Right cardiac atrium (tissue), 5 donors: ENCODE results near the gene PDE4B. TPM values are rescaled to one million over a fixed set of nuclear protein-coding genes. Genes with fewer than 3 reads are reported as not detected.

Experiments
- ATAC-seq, 2 donors: fragments of 200-7000 bp; cut with Tn5 transposase; one replicate each; pipeline versions ENCODE4 v1.8.0 to v1.9.1; 2020; ENCODE audit warnings: moderate library complexity in 2 of 2, mild to moderate bottlenecking in 1 of 2
- DNase-seq, 3 donors: peaks; one replicate each; pipeline ENCODE4 v3.0.0-alpha.2; 2020
- H3K27ac ChIP-seq: one replicate; pipeline ENCODE4 v1.5.1; 2013; ENCODE audit warnings: mild to moderate bottlenecking, low read length, control low read depth, moderate library complexity
- H3K27me3 ChIP-seq: one replicate; pipeline ENCODE4 v1.6.1; 2013; ENCODE audit not compliant: control insufficient read depth, insufficient read depth
- H3K4me1 ChIP-seq: one replicate; pipeline ENCODE4 v1.6.1; 2013; ENCODE audit warnings: low read length; ENCODE audit not compliant: control insufficient read depth, insufficient read depth
- H3K4me3 ChIP-seq: one replicate; pipeline ENCODE4 v1.5.1; 2013; ENCODE audit warnings: low read length, control low read depth
- H3K9me3 ChIP-seq: one replicate; pipeline ENCODE4 v1.6.1; 2013; ENCODE audit warnings: low read length; ENCODE audit not compliant: control insufficient read depth
- WGBS: extraction: QIAGEN DNeasy Blood & Tissue Kit; methylation state at CpG from one replicate; pipeline ENCODE4 v1.1.7; 2013; 5-methylcytosine and 5-hydroxymethylcytosine counted together
- intact Hi-C, 4 donors: fragments of 100-400 bp; cut with DNase I; formaldehyde crosslinking; loops; one replicate each; pipeline versions ENCODE4 v1.11.0 to v1.14.0; 2022 to 2023
- polyA plus RNA-seq: library from polyadenylated mRNA; stranded (reverse); fragments of 200-250 nt; gene quantifications from one replicate; pipeline ENCODE4 v1.2.3, GENCODE V29; 2013
- total RNA-seq, 4 donors: library from RNA; stranded (reverse); fragmentation: NEBNext Ultra II Directional; extraction: Animal tissue kit (Norgen Biotek cat#: 25700); gene quantifications; one replicate each; pipeline ENCODE4 v1.2.1, GENCODE V29; 2021
- donor health status: healthy with polysubstance abuse.
- donor health status: DM: no; HTN: yes; CAD: no.
- donor health status: DM: no; HTN: no; CAD: no.
- donor health status: DM: no; HTN: yes; CAD: no; lungs with severe emphysema.
- donor health status: DM: yes; HTN: yes; CAD: no.

PDE4B gene
- total and polyA plus RNA-seq, 5 donors = 8.2 to 37.5 (median 26.0) TPM

GRCh38 chr1:65814752-65815151, 22.1 kb downstream of the PDE4B start:
- DNase-seq (no peak), ATAC-seq (no peak)
- H3K27me3 ChIP-seq = no peaks in the 10 kb centered on the region
- no peaks in the 10 kb centered on the region for H3K4me1 ChIP-seq
- no peak overlapping the region for H3K27ac ChIP-seq
- H3K9me3 ChIP-seq = no peaks in the 10 kb centered on the region
- 93% methylated on average over 3 of the region's 3 CpGs for WGBS
- intact Hi-C loops = no loop called here
- H3K4me3 ChIP-seq = no peak overlapping the region

GRCh38 chr1:65817891-65818290, 25.2 kb downstream of the PDE4B start:
- no peak for ATAC-seq
- Histone ChIP-seq H3K9me3 (no peaks in the 10 kb centered on the region), H3K27ac (no peak overlapping the region), H3K4me1 (no peaks in the 10 kb centered on the region), H3K4me3 (no peak overlapping the region), H3K27me3 (no peaks in the 10 kb centered on the region)
- no peak for DNase-seq
- intact Hi-C loops = no loop called here

- Histone ChIP-seq H3K4me3 (no peak overlapping the region), H3K27me3 (no peaks in the 10 kb centered on the region), H3K27ac (no peak overlapping the region), H3K4me1 (no peaks in the 10 kb centered on the region), H3K9me3 (no peaks in the 10 kb centered on the region)
- DNase-seq (no peak), ATAC-seq (no peak)
- WGBS = 69% methylated on average over 1 of the region's 1 CpG
- intact Hi-C loops = no loop called here
These were observed 26.3 kb downstream of the PDE4B start for GRCh38 chr1:65818966-65819365.

- Histone ChIP-seq H3K27ac (no peak overlapping the region), H3K4me3 (no peak overlapping the region), H3K9me3 (no peaks in the 10 kb centered on the region), H3K4me1 (no peaks in the 10 kb centered on the region), H3K27me3 (no peaks in the 10 kb centered on the region)
- no peak for DNase-seq
- WGBS = 87% methylated on average over 1 of the region's 1 CpG
- ATAC-seq = no peak
- intact Hi-C loops = no loop called here
These were observed 28.3 kb downstream of the PDE4B start for GRCh38 chr1:65820983-65821382.

- Histone ChIP-seq H3K4me3 (no peak overlapping the region), H3K9me3 (no peaks in the 10 kb centered on the region), H3K4me1 (no peaks in the 10 kb centered on the region), H3K27me3 (no peaks in the 10 kb centered on the region), H3K27ac (no peak overlapping the region)
- ATAC-seq (no peak), DNase-seq (no peak)
- intact Hi-C loops = no loop called here
These were observed 28.7 kb downstream of the PDE4B start for GRCh38 chr1:65821386-65821785.

GRCh38 chr1:65824103-65824502, 31.4 kb downstream of the PDE4B start:
- intact Hi-C loops = no loop called here
- Histone ChIP-seq H3K27ac (no peak overlapping the region), H3K9me3 (no peaks in the 10 kb centered on the region), H3K4me1 (no peaks in the 10 kb centered on the region), H3K27me3 (no peaks in the 10 kb centered on the region), H3K4me3 (no peak overlapping the region)
- DNase-seq (no peak), ATAC-seq (no peak)

GRCh38 chr1:65825741-65826140, 33.0 kb downstream of the PDE4B start:
- ATAC-seq (no peak), DNase-seq (no peak)
- intact Hi-C loops = no loop called here
- no peak overlapping the region for H3K27ac ChIP-seq
- H3K4me1 ChIP-seq = no peaks in the 10 kb centered on the region
- no peaks in the 10 kb centered on the region for H3K9me3 ChIP-seq
- WGBS = 77% methylated on average over 1 of the region's 1 CpG
- H3K27me3 ChIP-seq = no peaks in the 10 kb centered on the region
- no peak overlapping the region for H3K4me3 ChIP-seq

GRCh38 chr1:65826782-65827181, 34.1 kb downstream of the PDE4B start:
- no peak overlapping the region for H3K4me3 ChIP-seq
- no peak overlapping the region for H3K27ac ChIP-seq
- DNase-seq (no peak), ATAC-seq (no peak)
- H3K4me1 ChIP-seq = no peaks in the 10 kb centered on the region
- H3K27me3 ChIP-seq = no peaks in the 10 kb centered on the region
- no peaks in the 10 kb centered on the region for H3K9me3 ChIP-seq
- intact Hi-C loops = no loop called here
- 38% methylated on average over 3 of the region's 3 CpGs for WGBS

GRCh38 chr1:65827346-65827745, 34.7 kb downstream of the PDE4B start:
- H3K4me1 ChIP-seq = no peaks in the 10 kb centered on the region
- no peaks in the 10 kb centered on the region for H3K9me3 ChIP-seq
- H3K27ac ChIP-seq = no peak overlapping the region
- no peaks in the 10 kb centered on the region for H3K27me3 ChIP-seq
- DNase-seq (no peak), ATAC-seq (no peak)
- H3K4me3 ChIP-seq = no peak overlapping the region
- intact Hi-C loops = no loop called here
- 85% methylated on average over 1 of the region's 1 CpG for WGBS

GRCh38 chr1:65830306-65830705, 37.6 kb downstream of the PDE4B start:
- no peak overlapping the region for H3K27ac ChIP-seq
- H3K4me1 ChIP-seq = no peaks in the 10 kb centered on the region
- DNase-seq (no peak), ATAC-seq (no peak)
- H3K4me3 ChIP-seq = no peak overlapping the region
- no peaks in the 10 kb centered on the region for H3K9me3 ChIP-seq
- H3K27me3 ChIP-seq = no peaks in the 10 kb centered on the region
- 87% methylated on average over 1 of the region's 1 CpG for whole genome bisulfite sequencing
- intact Hi-C loops = no loop called here

- DNase-seq = no peak
- Histone ChIP-seq H3K9me3 (no peaks in the 10 kb centered on the region), H3K27me3 (no peaks in the 10 kb centered on the region), H3K27ac (no peak overlapping the region), H3K4me3 (no peak overlapping the region), H3K4me1 (no peaks in the 10 kb centered on the region)
- ATAC-seq = no peak
- intact Hi-C loops = no loop called here
- WGBS = 46% methylated on average over 3 of the region's 3 CpGs
These were observed 39.6 kb downstream of the PDE4B start for GRCh38 chr1:65832296-65832695.

- Histone ChIP-seq H3K4me3 (no peak overlapping the region), H3K4me1 (no peaks in the 10 kb centered on the region), H3K9me3 (no peaks in the 10 kb centered on the region), H3K27ac (no peak overlapping the region), H3K27me3 (no peaks in the 10 kb centered on the region)
- ATAC-seq = no peak
- DNase-seq = no peak
- intact Hi-C loops = no loop called here
- 59% methylated on average over 3 of the region's 3 CpGs for WGBS
These were observed 44.0 kb downstream of the PDE4B start for GRCh38 chr1:65836686-65837085.
